Measurements from ENCODE around the gene GALNT9.
"Not testable (repeated sequence)": the region's sequence is repeated elsewhere in the genome, so short reads cannot be mapped to it uniquely, and the experiment has no call there.

Gene GALNT9

GRCh38 chr12:132245521-132246101 is 83.8 kb downstream of the GALNT9 start:
- no peak for DNase-seq

GRCh38 chr12:132244724-132245295 is 84.6 kb downstream of the GALNT9 start:
- no peak for DNase-seq

GRCh38 chr12:132243596-132244310 is 85.6 kb downstream of the GALNT9 start:
- DNase-seq, result no peak

- DNase-seq, result not testable (repeated sequence)
These were observed 86.2 kb downstream of the GALNT9 start for GRCh38 chr12:132243171-132243570.

- DNase-seq, result not testable (repeated sequence)
These were observed 88.8 kb downstream of the GALNT9 start for GRCh38 chr12:132240669-132241007.

GRCh38 chr12:132239796-132240668 is 89.4 kb downstream of the GALNT9 start:
- no peak for DNase-seq

- DNase-seq, result no peak
These were observed 90.0 kb downstream of the GALNT9 start for GRCh38 chr12:132239392-132239791.

GRCh38 chr12:132238884-132239283 is 90.5 kb downstream of the GALNT9 start:
- DNase-seq, result no peak

GRCh38 chr12:132238488-132238854 is 90.9 kb downstream of the GALNT9 start:
- no peak for DNase-seq

- no peak for DNase-seq
These were observed 91.5 kb downstream of the GALNT9 start for GRCh38 chr12:132237772-132238487.

GRCh38 chr12:132236930-132237771 is 92.2 kb downstream of the GALNT9 start:
- DNase-seq, result no peak

GRCh38 chr12:132236129-132236929 is 93.1 kb downstream of the GALNT9 start:
- DNase-seq, result no peak

GRCh38 chr12:132235116-132235820 is 94.1 kb downstream of the GALNT9 start:
- DNase-seq, result no peak

GRCh38 chr12:132230381-132230780 is 99.0 kb downstream of the GALNT9 start:
- no peak for DNase-seq

- DNase-seq, result no peak
These were observed 99.5 kb downstream of the GALNT9 start for GRCh38 chr12:132229926-132230325.

- no peak for DNase-seq
These were observed 100.1 kb downstream of the GALNT9 start for GRCh38 chr12:132229193-132229760.

- no peak for DNase-seq
These were observed 100.8 kb downstream of the GALNT9 start for GRCh38 chr12:132228476-132229192.

GRCh38 chr12:132227782-132228475 is 101.5 kb downstream of the GALNT9 start:
- DNase-seq, result no peak

- no peak for DNase-seq
These were observed 102.3 kb downstream of the GALNT9 start for GRCh38 chr12:132227118-132227517.
